ENCODE results near the gene SRGAP1. TPM values are rescaled to one million over a fixed set of nuclear protein-coding genes. Genes with fewer than 3 reads are reported as not detected.

SRGAP1 gene
- polyA plus RNA-seq, 1 donor from 2014 or later = 4.8 TPM

GRCh38 chr12:64007853-64008252, 163.4 kb downstream of the SRGAP1 start:
- Histone ChIP-seq H3K79me2 (replicated peaks; ENCODE audit: insufficient read depth, low read length) (no peaks in the 10 kb centered on the region), H3K4me3 (ENCODE audit: low read length) (no peak overlapping the region), H3K9me2 (ENCODE audit: insufficient read depth, low read length) (no peaks in the 10 kb centered on the region), H3K9ac (ENCODE audit: low read length) (no peak overlapping the region), H3K27ac (ENCODE audit: low read length) (no peak overlapping the region), H3K36me3 (ENCODE audit: insufficient read depth, low read length) (no peaks in the 10 kb centered on the region), H3F3A (ENCODE audit: insufficient read depth, low read length, poor library complexity, severe bottlenecking) (no peaks in the 10 kb centered on the region), H4K20me1 (ENCODE audit: insufficient read depth) (no peaks in the 10 kb centered on the region), H2AFZ (ENCODE audit: low read depth, low read length) (no peak overlapping the region), H3K4me2 (ENCODE audit: low read length) (no peak overlapping the region), H3K27me3 (ENCODE audit: insufficient read depth, low read depth, low read length) (no peaks in the 10 kb centered on the region), H3K9me3 (ENCODE audit: low read length) (no peaks in the 10 kb centered on the region)
- TF ChIP-seq SMC3 (conservative IDR thresholded peaks at IDR 0.05; ENCODE audit: poor library complexity) (no peak), CTCF (IDR thresholded peaks at IDR 0.05; ENCODE audit: poor library complexity, severe bottlenecking) (no peak), EP300 (conservative IDR thresholded peaks at IDR 0.05; ENCODE audit: poor library complexity, severe bottlenecking) (no peak), RAD21 (conservative IDR thresholded peaks at IDR 0.05) (no peak), TAF1 (IDR thresholded peaks at IDR 0.05; ENCODE audit: low read depth) (no peak), POLR2AphosphoS5 (IDR thresholded peaks at IDR 0.05) (no peak), EZH2 (IDR thresholded peaks at IDR 0.05; ENCODE audit: borderline replicate concordance, insufficient read depth, low read length, poor library complexity, severe bottlenecking) (no peak), REST (IDR thresholded peaks at IDR 0.05; ENCODE audit: borderline replicate concordance) (no peak)

- H3F3A ChIP-seq (ENCODE audit: insufficient read depth, low read length, poor library complexity, severe bottlenecking) = no peaks in the 10 kb centered on the region
- no peaks in the 10 kb centered on the region for H3K79me2 ChIP-seq (replicated peaks; ENCODE audit: insufficient read depth, low read length)
- no peaks in the 10 kb centered on the region for H4K20me1 ChIP-seq (ENCODE audit: insufficient read depth)
- H3K36me3 ChIP-seq (ENCODE audit: insufficient read depth, low read length) = no peaks in the 10 kb centered on the region
- H3K27me3 ChIP-seq (ENCODE audit: insufficient read depth, low read depth, low read length) = no peaks in the 10 kb centered on the region
- H3K4me3 ChIP-seq (ENCODE audit: low read length) = no peak overlapping the region
- H3K27ac ChIP-seq (ENCODE audit: low read length) = no peak overlapping the region
- no peaks in the 10 kb centered on the region for H3K9me3 ChIP-seq (ENCODE audit: low read length)
- H2AFZ ChIP-seq (ENCODE audit: low read depth, low read length) = no peak overlapping the region
- no peak overlapping the region for H3K9ac ChIP-seq (ENCODE audit: low read length)
- no peaks in the 10 kb centered on the region for H3K9me2 ChIP-seq (ENCODE audit: insufficient read depth, low read length)
- no peak overlapping the region for H3K4me2 ChIP-seq (ENCODE audit: low read length)
- no peak for TF ChIP-seq SMC3 (conservative IDR thresholded peaks at IDR 0.05; ENCODE audit: poor library complexity)
- TF ChIP-seq POLR2AphosphoS5 (IDR thresholded peaks at IDR 0.05) = no peak
- TF ChIP-seq EZH2 (IDR thresholded peaks at IDR 0.05; ENCODE audit: borderline replicate concordance, insufficient read depth, low read length, poor library complexity, severe bottlenecking) = no peak
Observed at GRCh38 chr12:64008596-64008995, 164.1 kb downstream of the SRGAP1 start.

All from neural cell (in vitro differentiated cells).